Lung (tissue), 12 donors: ENCODE measurements around the gene KRT13. TPM values are rescaled to one million over a fixed set of nuclear protein-coding genes. Genes with fewer than 3 reads are reported as not detected.

Source experiments
- ATAC-seq: fragments of 200-7000 bp; cut with Tn5 transposase; one replicate; pipeline ENCODE4 v1.9.1; 2020; ENCODE audit warnings: moderate number of reproducible peaks; ENCODE audit not compliant: insufficient read depth, low FRiP score
- DNase-seq, 3 donors: peaks; one replicate each; pipeline ENCODE4 v3.0.0-alpha.2; 2013 to 2017
- H3K27ac ChIP-seq, 2 donors: one replicate each; pipeline ENCODE4 v1.5.1; 2013; ENCODE audit warnings: mild to moderate bottlenecking in 2 of 2, moderate library complexity in 2 of 2, control low read depth in 1 of 2, inconsistent platforms in 1 of 2, low read depth in 1 of 2, low read length in 1 of 2
- H3K27me3 ChIP-seq, 3 donors: one replicate each; pipeline ENCODE4 v1.5.1; 2013; ENCODE audit warnings: low read length in 2 of 3; ENCODE audit not compliant: control insufficient read depth in 3 of 3, insufficient read depth in 3 of 3
- H3K36me3 ChIP-seq, 4 donors: one replicate each; pipeline ENCODE4 v1.5.1; 2013; ENCODE audit warnings: low read length in 4 of 4, mild to moderate bottlenecking in 1 of 4, moderate library complexity in 1 of 4; ENCODE audit not compliant: control insufficient read depth in 4 of 4, insufficient read depth in 4 of 4
- H3K4me1 ChIP-seq, 5 donors: one replicate each; pipeline ENCODE4 v1.5.1; 2013; ENCODE audit warnings: low read length in 5 of 5, mild to moderate bottlenecking in 2 of 5, moderate library complexity in 1 of 5; ENCODE audit not compliant: control insufficient read depth in 5 of 5, insufficient read depth in 5 of 5
- H3K4me3 ChIP-seq: one replicate; pipeline ENCODE4 v1.5.1; 2013; ENCODE audit warnings: mild to moderate bottlenecking, control low read depth, moderate library complexity
- H3K9ac ChIP-seq, 2 donors: one replicate each; pipeline ENCODE4 v1.5.1; 2013; ENCODE audit warnings: low read length in 2 of 2, control low read depth in 1 of 2; ENCODE audit not compliant: insufficient read depth in 1 of 2
- H3K9me3 ChIP-seq, 4 donors: one replicate each; pipeline ENCODE4 v1.5.1; 2013; ENCODE audit warnings: low read length in 3 of 4, mild to moderate bottlenecking in 1 of 4, moderate library complexity in 1 of 4; ENCODE audit not compliant: control insufficient read depth in 4 of 4, insufficient read depth in 3 of 4
- CTCF ChIP-seq: IDR thresholded peaks from 2 replicates; pipeline ENCODE4 v1.5.1; 2012; ENCODE audit warnings: mild to moderate bottlenecking; ENCODE audit errors: control extremely low read depth, extremely low read depth
- WGBS, 2 donors: extraction: QIAGEN DNeasy Blood & Tissue Kit; methylation state at CpG; one replicate each; pipeline ENCODE4 v1.1.7; 2013; 5-methylcytosine and 5-hydroxymethylcytosine counted together
- polyA plus RNA-seq, 2 donors: library from polyadenylated mRNA; stranded (reverse); fragments of 200-250 nt; gene quantifications; one replicate each; pipeline ENCODE4 v1.2.1, GENCODE V29; 2013
- total RNA-seq, 2 donors: library from RNA; depleted of rRNA in 1 of 2; stranded (reverse); fragments of >200 nt in 1 of 2; gene quantifications; one replicate each; pipeline ENCODE4 v1.2.1, GENCODE V29; 2014 to 2021
- donor health status: control.
- donor health status: control.
- donor health status: Bipolar disorder and iron deficiency.
- donor health status: healthy.
- donor health status: DM: yes; HTN: yes; CAD: no.

Gene KRT13
- total and polyA plus RNA-seq, 4 donors: 4.0 to 16.1 (median 9.8) TPM

- WGBS, 2 donors: 86 to 90% methylated on average over 5 of the region's 5 CpGs
These were observed 47.0 kb upstream of the KRT13 start for GRCh38 chr17:41552455-41552854.

GRCh38 chr17:41551365-41551764 is 46.0 kb upstream of the KRT13 start:
- no peak for DNase-seq
- TF ChIP-seq CTCF: no peak
- Histone ChIP-seq H3K4me1 (peaks cover 0 to 12% (median 0%) of the 10 kb centered on the region in 5 donors), H3K9me3 (peaks cover 0 to 7% (median 0%) of the 10 kb centered on the region in 4 donors), H3K27me3 (no peaks in the 10 kb centered on the region), H3K9ac (no peak overlapping the region), H3K36me3 (no peaks in the 10 kb centered on the region), H3K4me3 (no peak overlapping the region), H3K27ac (no peak overlapping the region)
- no peak for ATAC-seq
- 66 to 82% methylated on average over 5 of the region's 5 CpGs for WGBS, 2 donors

More at GRCh38 chr17:41552455-41552854, 47.0 kb upstream of the KRT13 start:
- H3K27me3 ChIP-seq: no peaks in the 10 kb centered on the region
- no peak overlapping the region for H3K4me3 ChIP-seq
- ATAC-seq (no peak), DNase-seq (no peak)
- no peak overlapping the region for H3K27ac ChIP-seq
- peaks cover 0 to 2% (median 0%) of the 10 kb centered on the region in 4 donors for H3K9me3 ChIP-seq
- no peak overlapping the region for H3K9ac ChIP-seq
- H3K4me1 ChIP-seq: peaks cover 0 to 12% (median 0%) of the 10 kb centered on the region in 5 donors
- H3K36me3 ChIP-seq: no peaks in the 10 kb centered on the region
- no peak for TF ChIP-seq CTCF

GRCh38 chr17:41549596-41550039 is 44.2 kb upstream of the KRT13 start:
- peaks cover 0 to 7% (median 0%) of the 10 kb centered on the region in 4 donors for H3K9me3 ChIP-seq
- no peaks in the 10 kb centered on the region for H3K27me3 ChIP-seq
- no peak overlapping the region for H3K27ac ChIP-seq
- 71 to 81% methylated on average over 8 of the region's 8 CpGs for WGBS, 2 donors
- H3K36me3 ChIP-seq: no peaks in the 10 kb centered on the region
- no peak overlapping the region for H3K9ac ChIP-seq
- ATAC-seq: no peak
- peak in 1 of 3 donors; percentile 69 for DNase-seq
- no peak overlapping the region for H3K4me3 ChIP-seq
- no peak for TF ChIP-seq CTCF
- H3K4me1 ChIP-seq: peaks cover 0 to 12% (median 5%) of the 10 kb centered on the region in 5 donors
